ENCODE data around the gene ATP13A1.

DNA sequence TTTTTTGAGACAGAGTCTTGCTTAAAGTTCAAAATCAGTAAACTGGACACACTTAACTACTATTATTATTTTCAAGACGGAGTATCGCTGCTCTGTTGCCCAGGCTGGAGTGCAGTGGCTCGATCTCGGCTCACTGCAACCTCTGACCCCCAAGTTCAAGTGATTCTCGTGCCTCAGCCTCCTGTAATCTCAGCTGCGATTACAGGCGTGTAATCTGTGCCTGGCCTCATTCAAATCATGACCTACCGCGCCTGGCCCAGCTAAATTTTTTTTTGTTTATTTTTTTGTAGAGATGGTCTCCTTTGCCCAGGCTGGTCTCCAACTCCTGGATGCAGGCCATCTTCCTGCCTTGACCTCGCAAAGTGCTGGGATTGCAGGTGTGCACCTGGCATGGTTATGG lies 28.2 kb upstream of the ATP13A1 start:
- TF ChIP-seq, protein P1, sequence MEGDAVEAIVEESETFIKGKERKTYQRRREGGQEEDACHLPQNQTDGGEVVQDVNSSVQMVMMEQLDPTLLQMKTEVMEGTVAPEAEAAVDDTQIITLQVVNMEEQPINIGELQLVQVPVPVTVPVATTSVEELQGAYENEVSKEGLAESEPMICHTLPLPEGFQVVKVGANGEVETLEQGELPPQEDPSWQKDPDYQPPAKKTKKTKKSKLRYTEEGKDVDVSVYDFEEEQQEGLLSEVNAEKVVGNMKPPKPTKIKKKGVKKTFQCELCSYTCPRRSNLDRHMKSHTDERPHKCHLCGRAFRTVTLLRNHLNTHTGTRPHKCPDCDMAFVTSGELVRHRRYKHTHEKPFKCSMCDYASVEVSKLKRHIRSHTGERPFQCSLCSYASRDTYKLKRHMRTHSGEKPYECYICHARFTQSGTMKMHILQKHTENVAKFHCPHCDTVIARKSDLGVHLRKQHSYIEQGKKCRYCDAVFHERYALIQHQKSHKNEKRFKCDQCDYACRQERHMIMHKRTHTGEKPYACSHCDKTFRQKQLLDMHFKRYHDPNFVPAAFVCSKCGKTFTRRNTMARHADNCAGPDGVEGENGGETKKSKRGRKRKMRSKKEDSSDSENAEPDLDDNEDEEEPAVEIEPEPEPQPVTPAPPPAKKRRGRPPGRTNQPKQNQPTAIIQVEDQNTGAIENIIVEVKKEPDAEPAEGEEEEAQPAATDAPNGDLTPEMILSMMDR (IDR thresholded peaks at IDR 0.05): no peak
- no peak for TF ChIP-seq POLR2A (IDR thresholded peaks at IDR 0.05)

Measured in Peyer's patch (tissue), 4 donors.